ENCODE results near the gene IER5.
A peak's percentile ranks its signal among the peaks of the same experiment; 100 is the strongest.

IER5 gene

DNA sequence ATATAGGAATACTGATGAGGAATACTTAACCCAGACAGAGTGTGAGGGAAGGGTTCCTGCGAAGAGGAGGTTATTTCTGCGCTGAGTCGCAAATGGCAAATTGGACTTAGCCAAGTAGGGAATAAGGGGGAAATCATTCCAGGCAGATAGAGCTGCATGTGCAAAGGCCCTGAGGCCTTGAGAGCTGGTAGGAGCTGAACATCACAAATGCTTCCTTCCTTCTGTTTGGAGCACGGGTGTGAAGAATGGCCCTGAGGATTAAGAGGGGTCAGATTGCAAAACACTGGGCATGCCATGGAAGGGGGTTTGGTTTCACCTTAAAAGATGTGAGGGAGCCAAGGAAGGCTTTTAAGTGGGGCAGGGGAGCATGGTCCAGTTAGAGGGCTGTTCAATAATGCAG is 12.4 kb downstream of the IER5 start (continued):
- TF ChIP-seq, protein P1, sequence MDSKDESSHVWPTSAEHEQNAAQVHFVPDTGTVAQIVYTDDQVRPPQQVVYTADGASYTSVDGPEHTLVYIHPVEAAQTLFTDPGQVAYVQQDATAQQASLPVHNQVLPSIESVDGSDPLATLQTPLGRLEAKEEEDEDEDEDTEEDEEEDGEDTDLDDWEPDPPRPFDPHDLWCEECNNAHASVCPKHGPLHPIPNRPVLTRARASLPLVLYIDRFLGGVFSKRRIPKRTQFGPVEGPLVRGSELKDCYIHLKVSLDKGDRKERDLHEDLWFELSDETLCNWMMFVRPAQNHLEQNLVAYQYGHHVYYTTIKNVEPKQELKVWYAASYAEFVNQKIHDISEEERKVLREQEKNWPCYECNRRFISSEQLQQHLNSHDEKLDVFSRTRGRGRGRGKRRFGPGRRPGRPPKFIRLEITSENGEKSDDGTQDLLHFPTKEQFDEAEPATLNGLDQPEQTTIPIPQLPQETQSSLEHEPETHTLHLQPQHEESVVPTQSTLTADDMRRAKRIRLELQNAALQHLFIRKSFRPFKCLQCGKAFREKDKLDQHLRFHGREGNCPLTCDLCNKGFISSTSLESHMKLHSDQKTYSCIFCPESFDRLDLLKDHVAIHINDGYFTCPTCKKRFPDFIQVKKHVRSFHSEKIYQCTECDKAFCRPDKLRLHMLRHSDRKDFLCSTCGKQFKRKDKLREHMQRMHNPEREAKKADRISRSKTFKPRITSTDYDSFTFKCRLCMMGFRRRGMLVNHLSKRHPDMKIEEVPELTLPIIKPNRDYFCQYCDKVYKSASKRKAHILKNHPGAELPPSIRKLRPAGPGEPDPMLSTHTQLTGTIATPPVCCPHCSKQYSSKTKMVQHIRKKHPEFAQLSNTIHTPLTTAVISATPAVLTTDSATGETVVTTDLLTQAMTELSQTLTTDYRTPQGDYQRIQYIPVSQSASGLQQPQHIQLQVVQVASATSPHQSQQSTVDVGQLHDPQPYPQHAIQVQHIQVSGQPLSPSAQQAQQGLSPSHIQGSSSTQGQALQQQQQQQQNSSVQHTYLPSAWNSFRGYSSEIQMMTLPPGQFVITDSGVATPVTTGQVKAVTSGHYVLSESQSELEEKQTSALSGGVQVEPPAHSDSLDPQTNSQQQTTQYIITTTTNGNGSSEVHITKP (tag by site-specific recombination; IDR thresholded peaks at IDR 0.05): peak; percentile 14
- TF ChIP-seq ZNF146 (tag by site-specific recombination; IDR thresholded peaks at IDR 0.05) (no peak), ZNF623 (tag by site-specific recombination; IDR thresholded peaks at IDR 0.05) (peak; percentile 99)
- TF ChIP-seq, protein P2, sequence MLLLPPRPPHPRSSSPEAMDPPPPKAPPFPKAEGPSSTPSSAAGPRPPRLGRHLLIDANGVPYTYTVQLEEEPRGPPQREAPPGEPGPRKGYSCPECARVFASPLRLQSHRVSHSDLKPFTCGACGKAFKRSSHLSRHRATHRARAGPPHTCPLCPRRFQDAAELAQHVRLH (tag by site-specific recombination; IDR thresholded peaks at IDR 0.05): 0 out of 2 replicates have a peak, but pooled peaks have one; percentile 16

DNA sequence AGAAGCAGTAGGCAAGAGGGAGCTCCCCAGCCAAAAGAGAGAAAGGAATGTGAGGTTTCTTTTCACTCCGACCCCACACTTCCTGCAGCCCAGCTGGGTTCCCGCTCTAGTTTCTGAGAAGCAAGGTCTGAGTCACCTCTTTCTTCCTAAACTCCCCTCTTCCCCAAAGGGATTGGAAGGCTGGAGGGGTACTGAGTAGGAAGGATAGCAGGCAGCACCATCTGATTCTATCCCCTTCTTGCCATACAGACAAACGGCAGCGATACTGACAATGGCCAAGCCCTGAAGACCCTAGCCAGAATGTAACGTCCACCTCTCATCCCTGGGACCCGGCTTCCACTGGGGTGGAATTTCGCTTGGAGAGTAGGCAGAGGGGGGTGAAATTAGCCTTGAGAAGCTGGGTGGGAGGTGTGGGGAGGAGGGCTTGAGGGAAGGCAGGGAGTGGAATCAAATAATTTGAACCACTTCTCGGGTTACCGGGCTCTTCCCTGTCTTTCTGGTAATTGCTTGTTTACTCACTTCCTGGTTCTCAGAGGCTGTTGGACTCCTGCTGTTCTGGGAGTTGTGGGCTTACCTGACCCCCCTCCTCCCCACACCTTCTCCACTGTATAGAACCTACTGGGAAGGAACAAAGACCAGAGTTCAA is 13.2 kb downstream of the IER5 start:
- no peaks in the 10 kb centered on the region for H3K36me3 ChIP-seq (ENCODE audit: control insufficient read depth in 2 of 2, insufficient read depth in 1 of 2, low read length in 2 of 2)
- CTCF ChIA-PET: interaction anchor here (0.9 to 8.5 kb wide), 7 partner anchors 10 to 569 kb away, joined by 3 to 69 read pairs (median 3); no protein-coding TSS in a partner anchor
- POLR2A ChIA-PET: interaction anchor here (1.0 to 9.2 kb wide), 6 partner anchors 9 to 40 kb away, joined by 3 to 111 read pairs (median 6); partner anchors contain the start of gene IER5
- H3K9me3 ChIP-seq (ENCODE audit: control insufficient read depth, insufficient read depth, low read depth, low read length): no peaks in the 10 kb centered on the region
- H3K27ac ChIP-seq (ENCODE audit: extremely low read depth, low read depth, low read length): peak overlapping the region; percentile 50; the same call in 1 of the 2 replicates
- H3K4me3 ChIP-seq (ENCODE audit: low read depth, low read length): no peak overlapping the region
- peaks cover 46% of the 10 kb centered on the region for H3K4me1 ChIP-seq (ENCODE audit: control insufficient read depth, insufficient read depth, low read length)
- TF ChIP-seq, protein P3, sequence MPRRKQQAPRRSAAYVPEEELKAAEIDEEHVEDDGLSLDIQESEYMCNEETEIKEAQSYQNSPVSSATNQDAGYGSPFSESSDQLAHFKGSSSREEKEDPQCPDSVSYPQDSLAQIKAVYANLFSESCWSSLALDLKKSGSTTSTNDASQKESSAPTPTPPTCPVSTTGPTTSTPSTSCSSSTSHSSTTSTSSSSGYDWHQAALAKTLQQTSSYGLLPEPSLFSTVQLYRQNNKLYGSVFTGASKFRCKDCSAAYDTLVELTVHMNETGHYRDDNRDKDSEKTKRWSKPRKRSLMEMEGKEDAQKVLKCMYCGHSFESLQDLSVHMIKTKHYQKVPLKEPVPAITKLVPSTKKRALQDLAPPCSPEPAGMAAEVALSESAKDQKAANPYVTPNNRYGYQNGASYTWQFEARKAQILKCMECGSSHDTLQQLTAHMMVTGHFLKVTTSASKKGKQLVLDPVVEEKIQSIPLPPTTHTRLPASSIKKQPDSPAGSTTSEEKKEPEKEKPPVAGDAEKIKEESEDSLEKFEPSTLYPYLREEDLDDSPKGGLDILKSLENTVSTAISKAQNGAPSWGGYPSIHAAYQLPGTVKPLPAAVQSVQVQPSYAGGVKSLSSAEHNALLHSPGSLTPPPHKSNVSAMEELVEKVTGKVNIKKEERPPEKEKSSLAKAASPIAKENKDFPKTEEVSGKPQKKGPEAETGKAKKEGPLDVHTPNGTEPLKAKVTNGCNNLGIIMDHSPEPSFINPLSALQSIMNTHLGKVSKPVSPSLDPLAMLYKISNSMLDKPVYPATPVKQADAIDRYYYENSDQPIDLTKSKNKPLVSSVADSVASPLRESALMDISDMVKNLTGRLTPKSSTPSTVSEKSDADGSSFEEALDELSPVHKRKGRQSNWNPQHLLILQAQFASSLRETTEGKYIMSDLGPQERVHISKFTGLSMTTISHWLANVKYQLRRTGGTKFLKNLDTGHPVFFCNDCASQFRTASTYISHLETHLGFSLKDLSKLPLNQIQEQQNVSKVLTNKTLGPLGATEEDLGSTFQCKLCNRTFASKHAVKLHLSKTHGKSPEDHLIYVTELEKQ (tag by site-specific recombination; IDR thresholded peaks at IDR 0.05; ENCODE audit: borderline replicate concordance): no peak
- TF ChIP-seq ZFHX2 (tag by site-specific recombination; conservative IDR thresholded peaks at IDR 0.05) (peak; percentile 82), GLIS2 (tag by site-specific recombination; IDR thresholded peaks at IDR 0.05) (peak; percentile 47; the same call in 1 of the 2 replicates), ZNF146 (tag by site-specific recombination; IDR thresholded peaks at IDR 0.05) (0 out of 2 replicates have a peak, but pooled peaks have one; percentile 4), HOXA7 (CRISPR knock-in tag; IDR thresholded peaks at IDR 0.05; ENCODE audit: borderline replicate concordance) (no peak), ZNF600 (tag by site-specific recombination; IDR thresholded peaks at IDR 0.05) (peak; percentile 85), KLF1 (tag by site-specific recombination; IDR thresholded peaks at IDR 0.05) (peak; percentile 32; the same call in 1 of the 2 replicates), ZEB2 (tag by site-specific recombination; IDR thresholded peaks at IDR 0.05) (0 out of 2 replicates have a peak, but pooled peaks have one; percentile 37), SP7 (tag by site-specific recombination; IDR thresholded peaks at IDR 0.05) (peak; percentile 88), GLIS1 (tag by site-specific recombination; IDR thresholded peaks at IDR 0.05) (peak; percentile 85), SCRT1 (tag by site-specific recombination; IDR thresholded peaks at IDR 0.05; ENCODE audit: borderline replicate concordance) (no peak), ZBTB20 (tag by site-specific recombination; IDR thresholded peaks at IDR 0.05) (peak; percentile 64; the same call in 1 of the 2 replicates), IKZF3 (tag by site-specific recombination; IDR thresholded peaks at IDR 0.05) (peak; percentile 72)
- TF ChIP-seq, protein P4, sequence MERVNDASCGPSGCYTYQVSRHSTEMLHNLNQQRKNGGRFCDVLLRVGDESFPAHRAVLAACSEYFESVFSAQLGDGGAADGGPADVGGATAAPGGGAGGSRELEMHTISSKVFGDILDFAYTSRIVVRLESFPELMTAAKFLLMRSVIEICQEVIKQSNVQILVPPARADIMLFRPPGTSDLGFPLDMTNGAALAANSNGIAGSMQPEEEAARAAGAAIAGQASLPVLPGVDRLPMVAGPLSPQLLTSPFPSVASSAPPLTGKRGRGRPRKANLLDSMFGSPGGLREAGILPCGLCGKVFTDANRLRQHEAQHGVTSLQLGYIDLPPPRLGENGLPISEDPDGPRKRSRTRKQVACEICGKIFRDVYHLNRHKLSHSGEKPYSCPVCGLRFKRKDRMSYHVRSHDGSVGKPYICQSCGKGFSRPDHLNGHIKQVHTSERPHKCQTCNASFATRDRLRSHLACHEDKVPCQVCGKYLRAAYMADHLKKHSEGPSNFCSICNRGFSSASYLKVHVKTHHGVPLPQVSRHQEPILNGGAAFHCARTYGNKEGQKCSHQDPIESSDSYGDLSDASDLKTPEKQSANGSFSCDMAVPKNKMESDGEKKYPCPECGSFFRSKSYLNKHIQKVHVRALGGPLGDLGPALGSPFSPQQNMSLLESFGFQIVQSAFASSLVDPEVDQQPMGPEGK (tag by site-specific recombination; IDR thresholded peaks at IDR 0.05): peak; percentile 76; the same call in 1 of the 2 replicates
- TF ChIP-seq, protein P5, sequence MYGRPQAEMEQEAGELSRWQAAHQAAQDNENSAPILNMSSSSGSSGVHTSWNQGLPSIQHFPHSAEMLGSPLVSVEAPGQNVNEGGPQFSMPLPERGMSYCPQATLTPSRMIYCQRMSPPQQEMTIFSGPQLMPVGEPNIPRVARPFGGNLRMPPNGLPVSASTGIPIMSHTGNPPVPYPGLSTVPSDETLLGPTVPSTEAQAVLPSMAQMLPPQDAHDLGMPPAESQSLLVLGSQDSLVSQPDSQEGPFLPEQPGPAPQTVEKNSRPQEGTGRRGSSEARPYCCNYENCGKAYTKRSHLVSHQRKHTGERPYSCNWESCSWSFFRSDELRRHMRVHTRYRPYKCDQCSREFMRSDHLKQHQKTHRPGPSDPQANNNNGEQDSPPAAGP (tag by site-specific recombination; IDR thresholded peaks at IDR 0.05): peak; percentile 22; the same call in 1 of the 2 replicates
- TF ChIP-seq, protein P6, sequence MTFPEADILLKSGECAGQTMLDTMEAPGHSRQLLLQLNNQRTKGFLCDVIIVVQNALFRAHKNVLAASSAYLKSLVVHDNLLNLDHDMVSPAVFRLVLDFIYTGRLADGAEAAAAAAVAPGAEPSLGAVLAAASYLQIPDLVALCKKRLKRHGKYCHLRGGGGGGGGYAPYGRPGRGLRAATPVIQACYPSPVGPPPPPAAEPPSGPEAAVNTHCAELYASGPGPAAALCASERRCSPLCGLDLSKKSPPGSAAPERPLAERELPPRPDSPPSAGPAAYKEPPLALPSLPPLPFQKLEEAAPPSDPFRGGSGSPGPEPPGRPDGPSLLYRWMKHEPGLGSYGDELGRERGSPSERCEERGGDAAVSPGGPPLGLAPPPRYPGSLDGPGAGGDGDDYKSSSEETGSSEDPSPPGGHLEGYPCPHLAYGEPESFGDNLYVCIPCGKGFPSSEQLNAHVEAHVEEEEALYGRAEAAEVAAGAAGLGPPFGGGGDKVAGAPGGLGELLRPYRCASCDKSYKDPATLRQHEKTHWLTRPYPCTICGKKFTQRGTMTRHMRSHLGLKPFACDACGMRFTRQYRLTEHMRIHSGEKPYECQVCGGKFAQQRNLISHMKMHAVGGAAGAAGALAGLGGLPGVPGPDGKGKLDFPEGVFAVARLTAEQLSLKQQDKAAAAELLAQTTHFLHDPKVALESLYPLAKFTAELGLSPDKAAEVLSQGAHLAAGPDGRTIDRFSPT (tag by site-specific recombination; IDR thresholded peaks at IDR 0.05): 0 out of 2 replicates have a peak, but pooled peaks have one; percentile 6
- TF ChIP-seq, protein P7, sequence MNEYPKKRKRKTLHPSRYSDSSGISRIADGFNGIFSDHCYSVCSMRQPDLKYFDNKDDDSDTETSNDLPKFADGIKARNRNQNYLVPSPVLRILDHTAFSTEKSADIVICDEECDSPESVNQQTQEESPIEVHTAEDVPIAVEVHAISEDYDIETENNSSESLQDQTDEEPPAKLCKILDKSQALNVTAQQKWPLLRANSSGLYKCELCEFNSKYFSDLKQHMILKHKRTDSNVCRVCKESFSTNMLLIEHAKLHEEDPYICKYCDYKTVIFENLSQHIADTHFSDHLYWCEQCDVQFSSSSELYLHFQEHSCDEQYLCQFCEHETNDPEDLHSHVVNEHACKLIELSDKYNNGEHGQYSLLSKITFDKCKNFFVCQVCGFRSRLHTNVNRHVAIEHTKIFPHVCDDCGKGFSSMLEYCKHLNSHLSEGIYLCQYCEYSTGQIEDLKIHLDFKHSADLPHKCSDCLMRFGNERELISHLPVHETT (tag by site-specific recombination; IDR thresholded peaks at IDR 0.05): 0 out of 2 replicates have a peak, but pooled peaks have one; percentile 35

All from HEK293 (cell line).